ENCODE results near the gene GLRX3.

- TF ChIP-seq POLR2A (IDR thresholded peaks at IDR 0.05): no peak
- no peak for TF ChIP-seq CTCF (IDR thresholded peaks at IDR 0.05)
Measured at GRCh38 chr10:130207205-130207604, 71.0 kb downstream of the GLRX3 start.
